Cerebellar cortex (tissue), 1 donor: ENCODE data around the gene CAMK4.

Source experiments
- DNase-seq: peaks from one replicate; pipeline ENCODE4 v3.0.0-alpha.2; 2015; ENCODE audit warnings: low spot score

Gene CAMK4

GRCh38 chr5:111537141-111538024 lies 313.2 kb downstream of the CAMK4 start:
- DNase-seq, result no peak
